ENCODE results near the gene FCRL6.

The FCRL6 gene

GRCh38 chr1:159862031-159862430 is 59.9 kb downstream of the FCRL6 start:
- no peak for DNase-seq (ENCODE audit: low read depth in 2 of 2)

DNA sequence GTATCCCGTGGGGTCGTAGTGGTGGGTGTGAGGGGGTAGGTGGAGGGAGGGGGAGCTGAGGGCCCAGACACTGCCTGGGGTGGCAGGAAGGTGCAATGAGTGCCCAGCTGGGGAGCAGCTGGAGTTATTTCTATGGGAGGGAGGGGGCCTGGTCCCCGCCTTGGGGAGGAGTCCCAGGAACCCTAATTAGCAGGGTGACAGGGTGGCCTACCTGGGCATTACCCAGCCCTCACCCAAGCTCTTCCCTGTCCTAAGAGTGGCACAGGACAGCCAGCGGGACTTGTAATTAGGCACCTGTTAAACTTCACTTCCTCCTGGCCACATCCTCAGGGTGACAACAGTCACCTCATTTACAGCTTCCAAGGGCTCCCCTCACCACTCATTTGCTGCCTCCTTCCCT is 60.4 kb downstream of the FCRL6 start, which contains the start of gene VSIG8:
Gene VSIG8, minus strand, starts transcription at position 101 of the 400 bp plus-strand sequence. CDS start 136 bp downstream, outside the sequence.
- DNase-seq (ENCODE audit: low read depth in 2 of 2): no peak

DNA sequence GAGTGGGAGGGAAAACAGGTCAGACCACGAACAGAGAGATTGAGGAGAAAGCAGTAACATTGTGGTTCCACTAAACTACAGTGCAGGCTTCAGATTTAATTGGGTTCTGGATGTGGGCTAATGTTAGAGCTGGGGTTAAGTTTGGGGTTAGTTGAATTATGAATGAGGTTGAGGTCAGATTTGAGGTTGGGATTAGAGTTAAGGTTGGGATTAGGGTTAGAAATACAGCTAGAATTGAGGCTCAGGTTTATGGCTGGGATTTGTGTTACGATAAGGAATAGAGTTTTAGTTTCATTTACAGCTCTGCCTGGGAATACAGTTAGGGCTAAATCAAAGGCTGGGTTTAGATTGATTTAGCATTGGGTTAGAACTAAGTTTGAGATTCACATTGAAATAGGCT is 62.1 kb downstream of the FCRL6 start:
- no peak for DNase-seq (ENCODE audit: low read depth in 2 of 2)
